Transverse colon (tissue), 3 donors: ENCODE results near the gene LMBR1.

ENCODE experiments used
- POLR2A ChIP-seq: fragments of 450-650 bp; IDR thresholded peaks from one replicate; pipeline ENCODE4 v1.6.1; 2016; ENCODE audit warnings: antibody characterized with exemption, mild to moderate bottlenecking, moderate library complexity
- TF ChIP-seq, protein P1 (sequence below), 5 experiments: fragments of 200-600 bp in 3 of 5; fragments of 450-650 bp in 2 of 5; sonication (generic) in 3 of 5; IDR thresholded peaks; 1 replicate in 2 of 5; 2 replicates in 3 of 5; pipeline ENCODE4 v1.5.1; 2016 to 2017; ENCODE audit warnings: antibody characterized with exemption in 5 of 5, inconsistent platforms in 3 of 5, mild to moderate bottlenecking in 2 of 5, moderate library complexity in 1 of 5

DNA sequence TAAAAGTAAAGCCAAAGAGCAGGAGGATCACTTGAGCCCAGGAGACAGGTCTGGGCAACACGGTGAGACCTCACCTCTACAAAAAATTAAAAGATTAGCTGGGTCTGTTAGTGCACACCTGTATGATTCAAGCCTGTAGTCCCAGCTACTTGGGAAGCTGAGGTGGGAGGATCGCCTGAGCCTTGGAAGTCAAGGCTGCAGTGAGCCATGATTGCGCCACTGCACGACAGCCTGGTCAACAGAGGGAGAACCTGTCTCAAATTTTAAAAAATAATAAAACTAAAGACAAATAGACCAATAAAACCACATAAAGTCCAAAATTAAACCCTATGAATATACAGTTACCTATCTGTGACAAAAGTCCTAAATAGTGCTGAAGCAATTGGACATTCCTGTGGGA lies 3.2 kb downstream of the LMBR1 start:
- TF ChIP-seq, protein P1, sequence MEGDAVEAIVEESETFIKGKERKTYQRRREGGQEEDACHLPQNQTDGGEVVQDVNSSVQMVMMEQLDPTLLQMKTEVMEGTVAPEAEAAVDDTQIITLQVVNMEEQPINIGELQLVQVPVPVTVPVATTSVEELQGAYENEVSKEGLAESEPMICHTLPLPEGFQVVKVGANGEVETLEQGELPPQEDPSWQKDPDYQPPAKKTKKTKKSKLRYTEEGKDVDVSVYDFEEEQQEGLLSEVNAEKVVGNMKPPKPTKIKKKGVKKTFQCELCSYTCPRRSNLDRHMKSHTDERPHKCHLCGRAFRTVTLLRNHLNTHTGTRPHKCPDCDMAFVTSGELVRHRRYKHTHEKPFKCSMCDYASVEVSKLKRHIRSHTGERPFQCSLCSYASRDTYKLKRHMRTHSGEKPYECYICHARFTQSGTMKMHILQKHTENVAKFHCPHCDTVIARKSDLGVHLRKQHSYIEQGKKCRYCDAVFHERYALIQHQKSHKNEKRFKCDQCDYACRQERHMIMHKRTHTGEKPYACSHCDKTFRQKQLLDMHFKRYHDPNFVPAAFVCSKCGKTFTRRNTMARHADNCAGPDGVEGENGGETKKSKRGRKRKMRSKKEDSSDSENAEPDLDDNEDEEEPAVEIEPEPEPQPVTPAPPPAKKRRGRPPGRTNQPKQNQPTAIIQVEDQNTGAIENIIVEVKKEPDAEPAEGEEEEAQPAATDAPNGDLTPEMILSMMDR (IDR thresholded peaks at IDR 0.05) = no peak
- TF ChIP-seq POLR2A = no peak
